HG02678 (cell line): ENCODE results near the gene DOC2B.
"Not testable (repeated sequence)": the region's sequence is repeated elsewhere in the genome, so short reads cannot be mapped to it uniquely, and the experiment has no call there.

ENCODE experiments used
- ATAC-seq: cut with Tn5 transposase; IDR thresholded peaks from one replicate; pipeline ENCODE4 v1.9.1; 2021; ENCODE audit warnings: mild to moderate bottlenecking, moderate library complexity; ENCODE audit not compliant: unreplicated experiment

The DOC2B gene

DNA sequence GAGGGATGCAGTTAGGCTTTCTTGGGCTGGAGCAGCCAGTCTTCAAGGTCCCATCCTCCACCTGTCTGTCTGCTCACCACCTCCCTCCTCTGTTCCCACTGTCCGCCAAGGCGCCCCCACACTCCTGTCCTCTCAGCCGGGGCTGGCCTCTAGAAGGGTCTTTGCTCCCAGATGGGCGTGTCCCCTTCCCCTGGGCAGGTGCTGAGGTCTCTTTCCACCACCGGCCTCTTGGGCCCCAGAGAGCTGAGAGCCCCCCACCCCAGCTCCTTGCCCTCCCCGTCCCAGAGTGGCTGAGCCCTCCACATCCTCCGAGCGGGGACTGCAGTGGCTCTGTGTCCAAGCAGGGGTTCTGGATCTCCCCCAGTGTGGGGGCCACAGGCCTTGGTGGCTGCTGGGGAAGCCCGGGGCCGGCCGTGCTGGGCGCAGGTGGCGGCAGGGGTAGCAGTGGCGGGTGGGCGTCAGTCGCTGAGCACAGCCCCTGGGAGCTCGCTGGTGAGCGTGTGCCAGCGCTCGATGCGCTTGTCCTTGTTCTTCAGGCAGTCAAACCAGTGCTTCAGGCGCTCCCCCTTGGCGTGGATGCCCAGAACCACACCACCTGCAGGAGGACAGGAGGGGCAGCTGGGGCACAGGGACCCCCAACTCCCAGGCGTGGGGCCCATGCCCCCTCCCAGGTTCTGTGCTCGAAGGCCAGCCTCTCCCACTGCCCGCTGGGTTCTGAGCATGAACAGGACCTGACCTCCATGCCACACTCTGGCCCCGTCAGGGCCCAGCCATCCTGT lies 34.3 kb downstream of the DOC2B start:
- no peak for ATAC-seq

DNA sequence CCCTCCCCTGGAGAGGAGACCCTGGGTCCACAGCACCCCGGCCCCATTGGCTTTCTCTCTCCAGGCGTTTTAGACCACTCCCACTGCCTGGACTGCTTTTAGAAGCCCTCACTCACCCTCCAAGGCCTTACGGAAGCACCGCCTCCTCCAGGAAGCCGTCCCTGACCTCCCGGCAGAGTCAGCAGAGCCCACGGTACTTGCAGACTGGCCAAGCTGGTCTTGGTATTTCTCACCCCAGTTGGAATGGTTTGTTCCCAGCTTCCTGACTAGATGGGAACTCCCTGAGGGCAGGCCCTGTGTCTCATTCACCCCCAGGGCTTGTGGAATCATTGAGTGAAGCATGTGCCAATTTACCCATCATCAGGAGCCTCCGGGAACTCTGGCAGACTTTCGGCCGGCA lies 34.9 kb downstream of the DOC2B start:
- ATAC-seq, result no peak

DNA sequence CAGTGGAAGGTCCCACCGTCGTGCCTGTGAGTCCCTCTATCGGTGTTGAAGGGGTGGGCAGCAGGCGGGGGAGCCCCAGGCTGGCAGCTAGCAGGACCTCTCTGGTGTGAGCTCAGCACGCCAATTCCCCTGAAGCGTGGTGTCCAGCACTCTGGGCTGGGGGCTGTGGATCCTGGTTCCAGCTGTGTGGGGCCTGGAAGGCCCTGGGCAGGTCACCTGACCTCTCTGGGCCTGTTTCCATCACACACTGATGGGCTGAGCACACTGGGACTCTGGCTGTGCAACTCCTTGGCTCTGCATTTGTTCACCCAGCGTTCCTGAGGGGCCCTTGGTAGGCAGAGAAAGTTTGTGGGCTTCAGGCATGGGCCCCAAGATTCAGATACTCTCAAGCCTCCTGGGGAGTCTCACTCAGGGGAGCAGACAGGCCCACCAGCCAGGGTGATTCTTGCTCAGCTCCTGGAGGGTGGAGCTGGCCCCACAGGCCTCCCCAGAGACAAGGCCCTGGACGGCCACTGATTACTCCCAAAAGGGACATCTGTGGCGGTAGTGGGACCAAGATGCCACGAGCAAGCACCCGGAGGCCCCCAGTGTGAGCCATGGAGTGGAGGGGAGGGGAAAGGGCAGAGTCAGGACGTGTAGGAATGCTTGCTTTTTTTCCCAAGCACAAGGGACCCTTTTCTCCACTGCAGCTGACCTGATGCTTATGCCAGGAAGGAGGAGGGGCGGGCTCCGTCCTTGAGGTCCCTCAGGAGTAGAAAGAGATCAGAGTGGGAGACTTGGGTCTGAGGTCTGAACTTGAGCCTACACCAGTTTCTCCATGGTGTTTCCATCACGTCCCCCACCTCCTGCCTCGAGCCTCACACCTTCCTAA lies 35.5 kb downstream of the DOC2B start:
- ATAC-seq, result no peak

- ATAC-seq, result no peak
Measured at GRCh38 chr17:144936-145670, 36.3 kb downstream of the DOC2B start.

DNA sequence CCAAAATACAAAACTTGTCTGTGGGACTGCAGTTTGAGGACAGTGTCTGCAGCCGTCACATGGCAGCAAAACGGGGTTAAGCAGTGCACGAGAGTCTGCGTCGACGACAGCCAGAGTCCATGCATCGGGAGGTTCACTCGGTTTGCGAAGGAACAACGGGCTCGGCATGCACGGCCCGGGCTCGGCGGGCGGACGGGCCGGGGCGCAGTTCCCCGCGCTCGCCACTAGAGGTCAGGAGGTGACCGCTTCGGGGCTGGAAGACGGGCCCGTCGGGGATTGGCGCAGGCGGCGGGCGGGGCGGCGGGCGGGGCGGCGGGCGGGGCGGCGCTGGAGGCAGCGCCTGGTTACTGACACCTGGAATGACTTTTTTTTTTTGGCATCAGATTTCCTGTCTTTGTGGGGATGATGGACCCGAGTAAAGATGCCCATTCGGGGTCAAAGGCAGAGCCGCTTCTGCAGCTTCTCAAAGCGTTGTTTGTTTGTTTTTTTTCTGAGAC lies 37.6 kb downstream of the DOC2B start:
- ATAC-seq, result peak; percentile 70

GRCh38 chr17:142876-143784 lies 38.3 kb downstream of the DOC2B start:
- ATAC-seq, result no peak

DNA sequence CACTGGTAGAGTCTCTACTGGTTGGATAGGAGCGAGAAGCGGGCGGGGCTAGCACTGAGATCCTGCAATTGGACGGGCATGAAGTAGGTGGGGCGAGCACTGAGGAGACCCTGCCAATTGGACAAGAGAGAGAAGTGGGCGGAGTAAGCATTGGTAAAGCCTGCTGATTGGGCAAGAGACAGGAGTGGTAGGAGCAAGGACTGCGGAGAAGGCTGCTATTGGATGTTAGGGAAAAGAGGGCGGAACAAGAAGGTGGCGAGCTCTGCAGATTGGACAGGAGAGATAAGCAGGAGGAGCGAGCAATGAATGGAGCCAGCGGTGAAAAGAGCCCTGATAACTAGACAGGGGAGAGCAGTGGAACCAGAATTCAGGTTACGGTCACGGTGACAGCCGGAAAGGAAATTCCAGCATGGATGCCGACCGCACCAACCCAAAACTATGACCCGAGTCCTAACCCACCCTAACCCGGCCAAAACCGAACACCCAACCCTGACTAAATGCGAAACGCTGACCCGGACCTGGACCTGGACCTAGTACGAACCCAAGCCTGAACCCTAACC lies 39.3 kb downstream of the DOC2B start:
- no peak for ATAC-seq

- ATAC-seq, result not testable (repeated sequence)
Measured at GRCh38 chr17:139401-140205, 41.8 kb downstream of the DOC2B start.

GRCh38 chr17:137166-137807 lies 44.2 kb downstream of the DOC2B start, which contains the start of gene SCGB1C2:
SCGB1C2 (plus strand) TSS chr17:137569; CDS start chr17:137591, 22 bp downstream.
- not testable (repeated sequence) for ATAC-seq

DNA sequence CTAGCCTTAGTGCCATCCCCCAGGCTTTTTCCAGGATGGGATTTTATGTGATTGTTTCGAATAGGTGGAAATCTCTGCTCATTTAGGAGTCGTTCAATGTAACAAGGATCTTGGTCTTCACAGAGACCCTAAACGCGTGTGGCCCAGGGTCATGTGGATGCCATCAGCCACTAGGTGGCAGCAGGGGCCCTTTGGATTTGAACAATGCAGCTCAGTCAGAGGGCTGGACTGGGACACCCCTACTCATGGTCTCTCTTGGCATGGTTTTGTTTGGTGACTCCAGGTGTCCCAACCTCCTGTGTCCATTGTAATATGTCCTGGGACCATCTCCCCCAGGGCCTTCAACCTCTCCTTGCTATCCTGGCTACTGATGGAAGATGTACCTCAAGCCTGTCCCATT lies 44.9 kb downstream of the DOC2B start:
- ATAC-seq, result peak; percentile 65

GRCh38 chr17:135895-136294 lies 45.6 kb downstream of the DOC2B start:
- ATAC-seq, result not testable (repeated sequence)

DNA sequence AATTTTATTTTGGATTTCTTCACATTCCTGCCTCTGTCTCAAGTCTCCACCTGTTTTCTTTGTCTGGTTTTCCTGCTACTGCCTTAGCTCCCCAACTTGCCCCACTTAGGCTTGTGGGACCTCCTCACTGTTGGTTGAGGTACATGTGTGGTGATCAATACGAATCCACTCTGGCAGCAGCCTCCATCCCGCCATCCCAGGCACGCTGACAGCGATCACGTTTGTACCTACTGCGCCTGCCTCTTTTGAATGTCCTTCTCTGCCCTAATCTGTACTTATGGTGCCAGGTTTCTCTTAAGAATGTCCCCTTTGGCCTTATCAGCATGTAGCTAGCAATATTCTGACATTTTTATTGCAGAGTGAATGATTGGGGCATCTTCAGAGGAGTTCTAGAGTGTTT lies 46.4 kb downstream of the DOC2B start:
- not testable (repeated sequence) for ATAC-seq

- peak; percentile 77 for ATAC-seq
Measured at GRCh38 chr17:134332-134785, 47.1 kb downstream of the DOC2B start.

DNA sequence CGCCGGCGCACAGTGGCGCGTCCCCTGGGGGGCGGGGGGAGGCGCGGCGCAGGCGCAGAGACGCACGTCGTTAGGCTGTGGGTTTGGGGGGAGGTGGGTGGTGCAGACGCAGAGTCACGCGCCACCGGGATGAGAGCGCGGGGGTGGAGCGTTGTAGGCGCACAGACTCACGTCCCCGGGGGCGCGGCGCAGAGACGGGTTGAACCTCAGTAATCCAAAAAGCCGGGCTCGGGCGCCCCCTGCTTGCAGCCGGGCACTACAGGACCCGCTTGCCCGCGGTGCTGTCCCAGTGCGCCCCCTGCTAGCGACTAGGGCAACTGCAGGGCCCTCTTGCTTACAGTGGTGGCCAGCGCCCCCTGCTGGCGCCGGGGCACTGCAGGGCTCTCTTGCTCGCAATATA lies 47.5 kb downstream of the DOC2B start:
- ATAC-seq, result not testable (repeated sequence)

DNA sequence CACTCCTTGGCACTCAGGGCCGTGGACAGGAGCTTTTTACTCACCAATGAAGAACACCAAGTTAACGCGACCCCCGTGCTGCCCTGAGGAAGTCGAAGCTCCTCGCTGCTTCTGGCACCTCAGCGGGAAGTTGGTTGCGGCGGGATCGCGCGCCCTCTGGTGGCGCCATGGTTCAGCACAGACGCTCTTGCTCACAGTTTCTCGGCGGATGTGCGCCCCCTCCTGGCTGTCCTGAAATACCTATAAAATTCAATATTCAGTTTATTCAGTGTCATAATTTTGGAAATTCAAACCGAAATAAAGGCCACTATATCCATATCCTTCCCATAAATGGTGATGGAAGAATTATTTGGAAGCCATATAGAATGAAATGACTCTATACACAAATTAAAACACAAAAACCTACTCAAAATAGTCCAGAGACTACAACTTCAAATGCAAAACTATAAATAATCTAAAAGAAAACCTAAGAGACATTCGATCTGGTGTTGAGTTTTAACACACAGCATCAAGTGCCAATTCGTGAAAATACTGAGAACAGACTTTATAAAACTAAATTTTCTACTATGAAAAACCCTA lies 63.0 kb downstream of the DOC2B start:
- ATAC-seq, result not testable (repeated sequence)

DNA sequence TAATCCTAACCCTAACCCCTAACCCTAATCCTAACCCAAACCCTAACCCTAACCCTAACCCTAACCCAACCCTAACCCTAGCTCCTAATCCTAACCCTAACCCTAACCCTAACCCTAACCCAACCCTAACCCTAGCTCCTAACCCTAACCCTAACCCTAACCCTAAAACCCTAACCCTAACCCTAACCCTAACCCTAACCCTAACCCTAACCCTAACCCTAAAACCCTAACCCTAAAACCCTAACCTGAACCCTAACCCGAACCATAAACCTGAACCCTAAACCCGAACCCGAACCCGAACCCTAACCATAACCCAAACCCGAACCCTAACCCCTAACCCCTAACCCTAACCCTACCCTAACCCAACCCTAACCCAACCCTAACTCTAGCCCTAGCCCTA lies 68.3 kb downstream of the DOC2B start:
- not testable (repeated sequence) for ATAC-seq
